Neural cell (in vitro differentiated cells): ENCODE data around the gene C16orf89. TPM values are rescaled to one million over a fixed set of nuclear protein-coding genes. Genes with fewer than 3 reads are reported as not detected.

Experiments used
- H2AFZ ChIP-seq: fragments of 200-600, 300-800 bp; sonication (generic), shearing (Covaris generic); 2 replicates; pipeline ENCODE4 v1.6.0; 2014; ENCODE audit warnings: low read depth, mild to moderate bottlenecking, antibody characterized with exemption, low read length, moderate library complexity
- H3F3A ChIP-seq: fragments of 200-600 bp; shearing (Covaris generic); 2 replicates; pipeline ENCODE4 v1.6.1; 2016; ENCODE audit warnings: mild to moderate bottlenecking, moderate library complexity, mixed read lengths, antibody characterized with exemption, low read length; ENCODE audit not compliant: insufficient read depth, poor library complexity, severe bottlenecking
- H3K27ac ChIP-seq: fragments of 200-600, 300-800 bp; sonication (generic), shearing (Covaris generic); 2 replicates; pipeline ENCODE4 v1.5.1; 2014; ENCODE audit warnings: mild to moderate bottlenecking, low read length, moderate library complexity
- H3K27me3 ChIP-seq: fragments of 300-800, 200-600 bp; sonication (generic), shearing (Covaris generic); 2 replicates; pipeline ENCODE4 v1.6.0; 2014; ENCODE audit warnings: mild to moderate bottlenecking, low read depth, low read length, moderate library complexity; ENCODE audit not compliant: insufficient read depth
- H3K36me3 ChIP-seq: fragments of 300-800, 200-600 bp; sonication (generic), shearing (Covaris generic); 2 replicates; pipeline ENCODE4 v1.5.1; 2014; ENCODE audit warnings: mild to moderate bottlenecking, antibody characterized with exemption, low read length, moderate library complexity; ENCODE audit not compliant: insufficient read depth
- H3K4me2 ChIP-seq: fragments of 300-800, 200-600 bp; sonication (generic), shearing (Covaris generic); 2 replicates; pipeline ENCODE4 v1.6.0; 2014; ENCODE audit warnings: mild to moderate bottlenecking, low read length
- H3K4me3 ChIP-seq: fragments of 300-800, 200-600 bp; sonication (generic), shearing (Covaris generic); 2 replicates; pipeline ENCODE4 v1.5.1; 2014; ENCODE audit warnings: mild to moderate bottlenecking, low read length, moderate library complexity
- H3K79me2 ChIP-seq: fragments of 200-600 bp; shearing (Covaris generic); replicated peaks from 2 replicates; pipeline ENCODE4 v1.6.0; 2014; ENCODE audit warnings: mild to moderate bottlenecking, low read length, moderate library complexity; ENCODE audit not compliant: insufficient read depth
- H3K9ac ChIP-seq: fragments of 300-800, 200-600 bp; sonication (generic), shearing (Covaris generic); 2 replicates; pipeline ENCODE4 v1.6.1; 2016; ENCODE audit warnings: mild to moderate bottlenecking, low read length, mixed read lengths
- H3K9me2 ChIP-seq: fragments of 200-600 bp; shearing (Covaris generic); 2 replicates; pipeline ENCODE4 v1.6.1; 2016; ENCODE audit warnings: mild to moderate bottlenecking, low read length, mixed read lengths; ENCODE audit not compliant: insufficient read depth
- H3K9me3 ChIP-seq: fragments of 200-600, 300-800 bp; sonication (generic), shearing (Covaris generic); 2 replicates; pipeline ENCODE4 v1.6.1; 2016; ENCODE audit warnings: mild to moderate bottlenecking, mixed run types, low read length, moderate library complexity, mixed read lengths
- H4K20me1 ChIP-seq: fragments of 200-600 bp; shearing (Covaris generic); 2 replicates; pipeline ENCODE4 v1.6.1; 2016; ENCODE audit warnings: mild to moderate bottlenecking, mixed run types; ENCODE audit not compliant: insufficient read depth
- EP300 ChIP-seq: fragments of 450-650 bp; conservative IDR thresholded peaks from 2 replicates; pipeline ENCODE4 v1.6.1; 2014; ENCODE audit warnings: antibody characterized with exemption, mild to moderate bottlenecking, moderate library complexity; ENCODE audit not compliant: poor library complexity, severe bottlenecking
- EZH2 ChIP-seq: fragments of 200-600, 300-800 bp; shearing (Covaris generic), sonication (generic); IDR thresholded peaks from 2 replicates; pipeline ENCODE4 v1.6.1; 2014; ENCODE audit warnings: antibody characterized with exemption, low read length, borderline replicate concordance, mild to moderate bottlenecking; ENCODE audit not compliant: insufficient read depth, poor library complexity, severe bottlenecking
- MXI1 ChIP-seq: fragments of 450-650 bp; conservative IDR thresholded peaks from 2 replicates; pipeline ENCODE4 v1.6.1; 2014; ENCODE audit warnings: antibody characterized with exemption, mild to moderate bottlenecking; ENCODE audit not compliant: poor library complexity, severe bottlenecking
- POLR2AphosphoS5 ChIP-seq: IDR thresholded peaks from 2 replicates; pipeline ENCODE4 v1.6.1; 2012
- RAD21 ChIP-seq: fragments of 450-650 bp; conservative IDR thresholded peaks from 2 replicates; pipeline ENCODE4 v1.6.1; 2014; ENCODE audit warnings: antibody characterized with exemption, mild to moderate bottlenecking, moderate library complexity
- REST ChIP-seq: IDR thresholded peaks from 2 replicates; pipeline ENCODE4 v1.6.1; 2012; ENCODE audit warnings: borderline replicate concordance
- SMC3 ChIP-seq: fragments of 450-650 bp; conservative IDR thresholded peaks from 2 replicates; pipeline ENCODE4 v1.6.1; 2014; ENCODE audit warnings: antibody characterized with exemption, mild to moderate bottlenecking, moderate library complexity; ENCODE audit not compliant: poor library complexity
- TAF1 ChIP-seq: IDR thresholded peaks from 2 replicates; pipeline ENCODE4 v1.6.1; 2012; ENCODE audit warnings: low read depth
- polyA plus RNA-seq: library from polyadenylated mRNA; depleted of rRNA; stranded (reverse); fragments of >200 nt; gene quantifications from 2 replicates; pipeline ENCODE4 v1.2.3, GENCODE V29; 2014
- TF ChIP-seq, protein P1 (sequence below): fragments of 450-650 bp; IDR thresholded peaks from 2 replicates; pipeline ENCODE4 v1.5.1; 2014; ENCODE audit warnings: antibody characterized with exemption, mild to moderate bottlenecking, moderate library complexity; ENCODE audit not compliant: poor library complexity, severe bottlenecking

The C16orf89 gene
- polyA plus RNA-seq, 1 donor from 2014 or later = not detected

GRCh38 chr16:5035909-5036227, 29.9 kb downstream of the C16orf89 start:
- H4K20me1 ChIP-seq = no peaks in the 10 kb centered on the region
- H2AFZ ChIP-seq = no peak overlapping the region
- no peak overlapping the region for H3K9ac ChIP-seq
- no peaks in the 10 kb centered on the region for H3K9me2 ChIP-seq
- no peaks in the 10 kb centered on the region for H3K36me3 ChIP-seq
- no peaks in the 10 kb centered on the region for H3F3A ChIP-seq
- no peak overlapping the region for H3K4me3 ChIP-seq
- no peak overlapping the region for H3K4me2 ChIP-seq
- no peaks in the 10 kb centered on the region for H3K27me3 ChIP-seq
- H3K79me2 ChIP-seq = no peaks in the 10 kb centered on the region
- TF ChIP-seq EZH2 = no peak
- TF ChIP-seq MXI1 = no peak
- no peak for TF ChIP-seq SMC3
- no peak for TF ChIP-seq RAD21
- H3K9me3 ChIP-seq = no peaks in the 10 kb centered on the region
- no peak overlapping the region for H3K27ac ChIP-seq

- H3K36me3 ChIP-seq = no peaks in the 10 kb centered on the region
- H3K27ac ChIP-seq = peak overlapping the region; percentile 55
- TF ChIP-seq EZH2 (no peak), SMC3 (no peak), MXI1 (no peak), POLR2AphosphoS5 (no peak), REST (no peak)
- peak overlapping the region; percentile 77 for H2AFZ ChIP-seq
- H3F3A ChIP-seq = no peaks in the 10 kb centered on the region
- H3K79me2 ChIP-seq = no peaks in the 10 kb centered on the region
- no peaks in the 10 kb centered on the region for H4K20me1 ChIP-seq
- no peaks in the 10 kb centered on the region for H3K27me3 ChIP-seq
- H3K9me3 ChIP-seq = no peaks in the 10 kb centered on the region
- H3K4me3 ChIP-seq = peak overlapping the region; percentile 94
- peak overlapping the region; percentile 69 for H3K9ac ChIP-seq
- H3K9me2 ChIP-seq = no peaks in the 10 kb centered on the region
- H3K4me2 ChIP-seq = peak overlapping the region; percentile 88
These were observed 31.6 kb downstream of the C16orf89 start for GRCh38 chr16:5034167-5034523.

- Histone ChIP-seq H3K27ac (peak within 1 kb of the TSS; percentile 55), H3K4me3 (peak within 1 kb of the TSS; percentile 94), H3K36me3 (no peaks in the 10 kb centered on the region), H3K9me2 (no peaks in the 10 kb centered on the region), H3F3A (no peaks in the 10 kb centered on the region), H2AFZ (peak within 1 kb of the TSS; percentile 77), H4K20me1 (no peaks in the 10 kb centered on the region), H3K9ac (peak within 1 kb of the TSS; percentile 69), H3K4me2 (peak within 1 kb of the TSS; percentile 88), H3K9me3 (no peaks in the 10 kb centered on the region), H3K79me2 (no peaks in the 10 kb centered on the region), H3K27me3 (no peaks in the 10 kb centered on the region)
- TF ChIP-seq EP300 (peak; percentile 65), SMC3 (peak; percentile 46), TAF1 (no peak), RAD21 (peak; percentile 19), EZH2 (no peak), MXI1 (peak; percentile 95), REST (peak; percentile 78), POLR2AphosphoS5 (peak; percentile 84)
- TF ChIP-seq, protein P1, sequence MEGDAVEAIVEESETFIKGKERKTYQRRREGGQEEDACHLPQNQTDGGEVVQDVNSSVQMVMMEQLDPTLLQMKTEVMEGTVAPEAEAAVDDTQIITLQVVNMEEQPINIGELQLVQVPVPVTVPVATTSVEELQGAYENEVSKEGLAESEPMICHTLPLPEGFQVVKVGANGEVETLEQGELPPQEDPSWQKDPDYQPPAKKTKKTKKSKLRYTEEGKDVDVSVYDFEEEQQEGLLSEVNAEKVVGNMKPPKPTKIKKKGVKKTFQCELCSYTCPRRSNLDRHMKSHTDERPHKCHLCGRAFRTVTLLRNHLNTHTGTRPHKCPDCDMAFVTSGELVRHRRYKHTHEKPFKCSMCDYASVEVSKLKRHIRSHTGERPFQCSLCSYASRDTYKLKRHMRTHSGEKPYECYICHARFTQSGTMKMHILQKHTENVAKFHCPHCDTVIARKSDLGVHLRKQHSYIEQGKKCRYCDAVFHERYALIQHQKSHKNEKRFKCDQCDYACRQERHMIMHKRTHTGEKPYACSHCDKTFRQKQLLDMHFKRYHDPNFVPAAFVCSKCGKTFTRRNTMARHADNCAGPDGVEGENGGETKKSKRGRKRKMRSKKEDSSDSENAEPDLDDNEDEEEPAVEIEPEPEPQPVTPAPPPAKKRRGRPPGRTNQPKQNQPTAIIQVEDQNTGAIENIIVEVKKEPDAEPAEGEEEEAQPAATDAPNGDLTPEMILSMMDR = peak; percentile 22
These were observed 32.2 kb downstream of the C16orf89 start, which contains the start of gene NAGPA for GRCh38 chr16:5033256-5034166. Gene NAGPA, minus strand, starts transcription at chr16:5033935. Its CDS starts 21 bp downstream, at chr16:5033914.
